Keratinocyte (primary cell): ENCODE data around the gene ZFPM1. TPM values are rescaled to one million over a fixed set of nuclear protein-coding genes. Genes with fewer than 3 reads are reported as not detected.

ENCODE experiments used
- DNase-seq: peaks from one replicate; pipeline ENCODE4 v3.0.0-alpha.2; 2011; ENCODE audit warnings: low read depth, missing footprints, low spot score
- FAIRE-seq: peaks from 2 replicates; lab custom pipeline; 2011; peaks lifted over from hg19 to GRCh38; lab: Jason Lieb, UNC
- H2AFZ ChIP-seq: 2 replicates; pipeline ENCODE4 v1.6.0; 2012; ENCODE audit warnings: low read length, control low read depth, inconsistent platforms; ENCODE audit not compliant: control insufficient read depth
- H3K27ac ChIP-seq: 2 replicates; pipeline ENCODE4 v1.5.1; 2011; ENCODE audit warnings: low read length; ENCODE audit not compliant: control insufficient read depth, insufficient read depth
- H3K27me3 ChIP-seq: 3 replicates; pipeline ENCODE4 v1.6.0; 2011; ENCODE audit warnings: low read length; ENCODE audit not compliant: control insufficient read depth, insufficient read depth; ENCODE audit errors: extremely low read depth
- H3K36me3 ChIP-seq, 2 experiments: 2 replicates in 1 of 2; 3 replicates in 1 of 2; pipeline ENCODE4 v1.5.1; 2011; ENCODE audit warnings: low read length in 2 of 2, mild to moderate bottlenecking in 1 of 2; ENCODE audit not compliant: control insufficient read depth in 2 of 2, insufficient read depth in 2 of 2; ENCODE audit errors: extremely low read depth in 1 of 2
- H3K4me1 ChIP-seq: 3 replicates; pipeline ENCODE4 v1.5.1; 2011; ENCODE audit warnings: low read length; ENCODE audit not compliant: control insufficient read depth, insufficient read depth; ENCODE audit errors: extremely low read depth
- H3K4me2 ChIP-seq: 3 replicates; pipeline ENCODE4 v1.6.0; 2011; ENCODE audit warnings: low read depth, low read length; ENCODE audit not compliant: control insufficient read depth, insufficient read depth; ENCODE audit errors: extremely low read depth
- H3K4me3 ChIP-seq, 3 experiments: fragments of 200-600 bp in 1 of 3; sonication (generic) in 1 of 3; 2 replicates in 2 of 3; 3 replicates in 1 of 3; pipeline ENCODE4 v1.5.1; 2011 to 2016; ENCODE audit warnings: low read length in 3 of 3, mild to moderate bottlenecking in 3 of 3, control low read depth in 2 of 3, inconsistent platforms in 1 of 3, low read depth in 1 of 3, mixed read lengths in 1 of 3, mixed run types in 1 of 3, moderate library complexity in 1 of 3; ENCODE audit not compliant: control insufficient read depth in 2 of 3, insufficient read depth in 2 of 3; ENCODE audit errors: extremely low read depth in 1 of 3
- H3K79me2 ChIP-seq: 2 replicates; pipeline ENCODE4 v1.6.0; 2012; ENCODE audit warnings: low read length; ENCODE audit not compliant: control insufficient read depth, insufficient read depth
- H3K9ac ChIP-seq: 3 replicates; pipeline ENCODE4 v1.6.0; 2011; ENCODE audit warnings: low read length; ENCODE audit not compliant: control insufficient read depth, insufficient read depth; ENCODE audit errors: extremely low read depth
- H3K9me1 ChIP-seq: 3 replicates; pipeline ENCODE4 v1.6.0; 2011; ENCODE audit warnings: low read length; ENCODE audit not compliant: control insufficient read depth, insufficient read depth; ENCODE audit errors: extremely low read depth
- H3K9me3 ChIP-seq: 2 replicates; pipeline ENCODE4 v1.5.1; 2012; ENCODE audit warnings: low read depth, low read length; ENCODE audit not compliant: control insufficient read depth
- H4K20me1 ChIP-seq: 3 replicates; pipeline ENCODE4 v1.6.0; 2011; ENCODE audit warnings: low read length; ENCODE audit not compliant: control insufficient read depth, insufficient read depth; ENCODE audit errors: extremely low read depth
- EZH2 ChIP-seq: IDR thresholded peaks from one replicate; pipeline ENCODE4 v1.6.1; 2012; ENCODE audit warnings: inconsistent platforms, mild to moderate bottlenecking, low read length, moderate library complexity
- dilution Hi-C: fragments of 300-500 bp; cut with MboI; formaldehyde crosslinking; loops from one replicate; pipeline ENCODE4 v1.7.0; 2020; ENCODE audit warnings: low sequenced_read_pairs; ENCODE audit not compliant: extremely low pct_ligation_motif_present
- polyA plus RNA-seq, 5 experiments: library from polyadenylated mRNA; depleted of rRNA in 3 of 5; stranded (reverse) in 3 of 5; stranded (forward) in 1 of 5; unstranded in 1 of 5; fragments of >200 nt; gene quantifications; 1 replicate in 1 of 5; 2 replicates in 3 of 5; 3 replicates in 1 of 5; pipeline versions ENCODE4 v1.2.1 to v1.2.3, GENCODE V29; 2011 to 2012; ENCODE audit warnings: missing spikeins in 2 of 5, low read depth in 1 of 5, low replicate concordance in 1 of 5
- TF ChIP-seq, protein P1 (sequence below), 3 experiments: IDR thresholded peaks in 1 of 3; conservative IDR thresholded peaks in 1 of 3; optimal IDR thresholded peaks in 1 of 3; 2 replicates in 2 of 3; 3 replicates in 1 of 3; pipeline versions ENCODE3 to v1.5.1; 2011; ENCODE audit warnings: low read length in 3 of 3, mild to moderate bottlenecking in 3 of 3, moderate library complexity in 2 of 3, control low read depth in 1 of 3, inconsistent platforms in 1 of 3; ENCODE audit not compliant: insufficient read depth in 2 of 3; ENCODE audit errors: extremely low read depth in 1 of 3

The ZFPM1 gene
- polyA plus RNA-seq, 1 donor (not counting 4 experiments of a cell fraction or from before 2014, with no cell fraction given) = 0.42 TPM

DNA sequence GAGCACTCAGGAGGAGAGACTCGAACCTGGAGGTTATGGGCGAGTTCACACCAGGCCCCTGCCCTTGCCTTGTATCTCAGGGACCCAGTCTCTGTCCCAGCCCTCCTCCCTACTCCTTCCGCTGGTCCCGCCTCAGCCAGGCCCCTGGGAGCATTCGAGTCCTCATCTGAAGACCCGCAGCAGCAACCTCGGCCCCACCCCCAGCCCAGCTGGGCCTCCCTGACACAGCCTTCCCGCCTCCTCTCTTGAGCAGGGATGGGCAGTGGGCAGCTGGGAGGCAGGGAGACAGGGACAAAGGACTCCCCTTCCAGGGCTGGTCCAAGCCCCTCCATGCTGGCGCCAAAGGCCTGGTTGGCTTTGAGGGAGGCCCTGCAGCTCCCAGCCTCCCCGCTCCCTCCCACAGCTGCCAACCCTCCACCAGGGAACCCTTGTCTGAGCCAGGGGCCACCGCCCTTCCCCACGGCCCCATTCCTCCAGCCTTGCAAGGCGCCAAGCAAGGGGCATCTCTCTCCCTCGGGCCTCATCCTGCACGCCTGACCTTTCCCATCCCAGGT, 101.7 kb downstream of the ZFPM1 start:
- peaks cover 34% of the 10 kb centered on the region for H3K27me3 ChIP-seq
- FAIRE-seq (no peak), DNase-seq (no peak)
- dilution Hi-C loops = no loop called here
- no peaks in the 10 kb centered on the region for H3K9me3 ChIP-seq
- H2AFZ ChIP-seq = no peak overlapping the region
- no peaks in the 10 kb centered on the region for H3K79me2 ChIP-seq
- no peaks in the 10 kb centered on the region for H3K4me1 ChIP-seq
- H3K27ac ChIP-seq = no peak overlapping the region
- H4K20me1 ChIP-seq = no peaks in the 10 kb centered on the region
- no peaks in the 10 kb centered on the region for H3K36me3 ChIP-seq
- TF ChIP-seq, protein P1, sequence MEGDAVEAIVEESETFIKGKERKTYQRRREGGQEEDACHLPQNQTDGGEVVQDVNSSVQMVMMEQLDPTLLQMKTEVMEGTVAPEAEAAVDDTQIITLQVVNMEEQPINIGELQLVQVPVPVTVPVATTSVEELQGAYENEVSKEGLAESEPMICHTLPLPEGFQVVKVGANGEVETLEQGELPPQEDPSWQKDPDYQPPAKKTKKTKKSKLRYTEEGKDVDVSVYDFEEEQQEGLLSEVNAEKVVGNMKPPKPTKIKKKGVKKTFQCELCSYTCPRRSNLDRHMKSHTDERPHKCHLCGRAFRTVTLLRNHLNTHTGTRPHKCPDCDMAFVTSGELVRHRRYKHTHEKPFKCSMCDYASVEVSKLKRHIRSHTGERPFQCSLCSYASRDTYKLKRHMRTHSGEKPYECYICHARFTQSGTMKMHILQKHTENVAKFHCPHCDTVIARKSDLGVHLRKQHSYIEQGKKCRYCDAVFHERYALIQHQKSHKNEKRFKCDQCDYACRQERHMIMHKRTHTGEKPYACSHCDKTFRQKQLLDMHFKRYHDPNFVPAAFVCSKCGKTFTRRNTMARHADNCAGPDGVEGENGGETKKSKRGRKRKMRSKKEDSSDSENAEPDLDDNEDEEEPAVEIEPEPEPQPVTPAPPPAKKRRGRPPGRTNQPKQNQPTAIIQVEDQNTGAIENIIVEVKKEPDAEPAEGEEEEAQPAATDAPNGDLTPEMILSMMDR (optimal IDR thresholded peaks at IDR 0.05 in 1 of 3, IDR thresholded peaks at IDR 0.05 in 1 of 3, conservative IDR thresholded peaks at IDR 0.05 in 1 of 3; ENCODE audit: extremely low read depth in 1 of 3, insufficient read depth in 2 of 3, low read length in 3 of 3) = no peak
- no peak for TF ChIP-seq EZH2
- H3K4me2 ChIP-seq = no peak overlapping the region
- H3K9me1 ChIP-seq = no peaks in the 10 kb centered on the region
- H3K9ac ChIP-seq = no peak overlapping the region
- no peak overlapping the region for H3K4me3 ChIP-seq

DNA sequence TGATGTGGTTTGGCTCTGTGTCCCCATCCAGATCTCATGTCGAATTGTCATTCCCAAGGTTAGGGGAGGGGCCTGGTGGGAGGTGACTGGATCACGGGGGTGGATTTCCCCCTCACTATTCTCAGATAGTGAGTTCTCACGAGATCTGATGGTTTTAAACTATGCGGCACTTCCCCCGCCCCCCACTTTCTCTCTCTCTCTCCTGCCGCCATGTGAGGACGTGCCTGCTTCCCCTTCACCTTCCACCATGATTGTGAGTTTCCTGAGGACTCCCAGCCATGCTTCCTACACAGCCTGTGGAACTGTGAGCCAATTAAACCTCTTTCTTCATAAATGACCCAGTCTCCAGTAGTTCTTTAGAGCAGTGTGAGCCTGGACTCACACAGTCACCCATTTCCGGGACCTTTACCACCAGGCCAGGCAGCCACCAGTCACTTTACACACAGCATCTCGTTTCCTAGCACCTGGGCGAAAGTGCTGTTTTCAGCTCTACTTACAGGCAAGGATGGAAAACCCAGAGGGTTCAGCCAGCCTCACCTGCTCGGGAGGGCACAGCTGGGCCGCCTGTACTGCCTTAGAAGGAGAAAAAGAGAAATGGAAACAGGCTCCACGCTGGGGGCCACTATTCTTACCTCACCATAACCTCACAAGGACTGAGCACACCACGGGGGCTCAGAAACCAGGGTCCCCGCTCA, 103.4 kb downstream of the ZFPM1 start:
- dilution Hi-C loops = no loop called here
- H3K36me3 ChIP-seq = no peaks in the 10 kb centered on the region
- FAIRE-seq (no peak), DNase-seq (no peak)
- H3K4me3 ChIP-seq = no peak overlapping the region
- no peaks in the 10 kb centered on the region for H3K9me1 ChIP-seq
- no peaks in the 10 kb centered on the region for H4K20me1 ChIP-seq
- no peak overlapping the region for H3K27ac ChIP-seq
- no peak overlapping the region for H3K9ac ChIP-seq
- no peak for TF ChIP-seq EZH2
- TF ChIP-seq, protein P1 (optimal IDR thresholded peaks at IDR 0.05 in 1 of 3, IDR thresholded peaks at IDR 0.05 in 1 of 3, conservative IDR thresholded peaks at IDR 0.05 in 1 of 3; ENCODE audit: extremely low read depth in 1 of 3, insufficient read depth in 2 of 3, low read length in 3 of 3) = no peak
- H3K27me3 ChIP-seq = peaks cover 34% of the 10 kb centered on the region
- no peaks in the 10 kb centered on the region for H3K79me2 ChIP-seq
- no peaks in the 10 kb centered on the region for H3K9me3 ChIP-seq
- H3K4me2 ChIP-seq = no peak overlapping the region
- H3K4me1 ChIP-seq = no peaks in the 10 kb centered on the region
- H2AFZ ChIP-seq = no peak overlapping the region
